HG02798 (cell line): ENCODE measurements around the gene EZR.

ENCODE experiments used
- ATAC-seq: cut with Tn5 transposase; IDR thresholded peaks from one replicate; pipeline ENCODE4 v1.9.1; 2021; ENCODE audit warnings: mild to moderate bottlenecking; ENCODE audit not compliant: unreplicated experiment, poor library complexity

Gene EZR

GRCh38 chr6:158819213-158819976 lies at the start of gene EZR:
EZR (minus strand) TSS chr6:158819368; CDS start chr6:158818093, 1,275 bp downstream.
- ATAC-seq, result peak; percentile 54

GRCh38 chr6:158868122-158868480 lies 48.9 kb upstream of the EZR start:
- no peak for ATAC-seq

- ATAC-seq, result no peak
Observed at GRCh38 chr6:158867381-158868121, 48.4 kb upstream of the EZR start.

- no peak for ATAC-seq
Observed at GRCh38 chr6:158865769-158866168, 46.6 kb upstream of the EZR start.

GRCh38 chr6:158863646-158864045 lies 44.5 kb upstream of the EZR start:
- no peak for ATAC-seq

GRCh38 chr6:158861686-158862381 lies 42.7 kb upstream of the EZR start:
- no peak for ATAC-seq

- no peak for ATAC-seq
Observed at GRCh38 chr6:158860279-158860865, 41.2 kb upstream of the EZR start.

- ATAC-seq, result no peak
Observed at GRCh38 chr6:158856261-158856660, 37.1 kb upstream of the EZR start.

- ATAC-seq, result no peak
Observed at GRCh38 chr6:158854214-158855101, 35.3 kb upstream of the EZR start.

- ATAC-seq, result no peak
Observed at GRCh38 chr6:158853880-158854213, 34.7 kb upstream of the EZR start.

GRCh38 chr6:158853072-158853879 lies 34.1 kb upstream of the EZR start:
- ATAC-seq, result peak; percentile 96

GRCh38 chr6:158852312-158853071 lies 33.3 kb upstream of the EZR start:
- ATAC-seq, result no peak

GRCh38 chr6:158850807-158851115 lies 31.6 kb upstream of the EZR start:
- no peak for ATAC-seq

GRCh38 chr6:158849899-158850806 lies 31.0 kb upstream of the EZR start:
- no peak for ATAC-seq

- ATAC-seq, result no peak
Observed at GRCh38 chr6:158848490-158848895, 29.3 kb upstream of the EZR start.

GRCh38 chr6:158847786-158848185 lies 28.6 kb upstream of the EZR start:
- ATAC-seq, result no peak

GRCh38 chr6:158847012-158847529 lies 27.9 kb upstream of the EZR start:
- ATAC-seq, result no peak
